Vagina (tissue), 2 donors: Measurements from ENCODE around the gene REXO4. TPM values are rescaled to one million over a fixed set of nuclear protein-coding genes. Genes with fewer than 3 reads are reported as not detected.

Experiments used
- DNase-seq, 2 donors: peaks; one replicate each; pipeline ENCODE4 v3.0.0-alpha.2; 2017; ENCODE audit errors: extremely low spot score in 2 of 2
- H3K27ac ChIP-seq: fragments of 200-600 bp; sonication (generic); one replicate; pipeline ENCODE4 v1.5.1; 2019
- H3K27me3 ChIP-seq: fragments of 200-600 bp; sonication (generic); one replicate; pipeline ENCODE4 v1.5.1; 2019
- H3K36me3 ChIP-seq, 2 donors: fragments of 200-600 bp; sonication (generic); one replicate each; pipeline ENCODE4 v1.5.1; 2017 to 2019
- H3K4me1 ChIP-seq: fragments of 200-600 bp; sonication (generic); one replicate; pipeline ENCODE4 v1.5.1; 2019
- H3K4me3 ChIP-seq, 2 donors: fragments of 200-600 bp; sonication (generic); 1 replicate in 1 of 2; 2 replicates in 1 of 2; pipeline ENCODE4 v1.5.1; 2016 to 2019
- H3K9me3 ChIP-seq: fragments of 200-600 bp; sonication (generic); one replicate; pipeline ENCODE4 v1.5.1; 2019
- CTCF ChIP-seq, 3 experiments: fragments of 450-650 bp in 2 of 3; fragments of 200-600 bp in 1 of 3; sonication (generic) in 1 of 3; IDR thresholded peaks; one replicate each; pipeline ENCODE4 v1.5.1; 2017 to 2019; ENCODE audit warnings: antibody characterized with exemption in 3 of 3, mild to moderate bottlenecking in 2 of 3, moderate library complexity in 2 of 3
- POLR2A ChIP-seq, 2 donors: fragments of 450-650 bp; IDR thresholded peaks; one replicate each; pipeline ENCODE4 v1.6.1; 2017; ENCODE audit warnings: antibody characterized with exemption in 2 of 2, mild to moderate bottlenecking in 2 of 2, moderate library complexity in 2 of 2
- POLR2AphosphoS5 ChIP-seq, 2 donors: sonication (generic); formaldehyde crosslinking; IDR thresholded peaks; one replicate each; pipeline ENCODE4 v1.9.0; 2017; ENCODE audit warnings: antibody characterized with exemption in 2 of 2, mild to moderate bottlenecking in 2 of 2, low read depth in 1 of 2; ENCODE audit not compliant: insufficient read depth in 1 of 2
- intact Hi-C: fragments of 100-400 bp; cut with DNase I; formaldehyde crosslinking; loops from one replicate; pipeline ENCODE4 v1.15.1; 2023
- total RNA-seq: library from RNA; depleted of rRNA; stranded (reverse); fragments of >200 nt; gene quantifications from one replicate; pipeline ENCODE4 v1.2.3, GENCODE V29; 2016

Gene REXO4
- total RNA-seq, 1 donor from 2014 or later, result 17.2 TPM

- no peak for TF ChIP-seq POLR2A (IDR thresholded peaks at IDR 0.05)
- TF ChIP-seq CTCF (IDR thresholded peaks at IDR 0.05), result no peak
- TF ChIP-seq POLR2AphosphoS5 (IDR thresholded peaks at IDR 0.05; ENCODE audit: insufficient read depth in 1 of 2, low read depth in 1 of 2), result no peak
- no peaks in the 10 kb centered on the region for H3K4me1 ChIP-seq
- H3K27ac ChIP-seq, result no peak overlapping the region
Measured at GRCh38 chr9:133443982-133444381, 26.2 kb upstream of the REXO4 start.

GRCh38 chr9:133443248-133443647 is 25.4 kb upstream of the REXO4 start:
- H3K4me1 ChIP-seq, result no peaks in the 10 kb centered on the region
- no peak overlapping the region for H3K4me3 ChIP-seq
- DNase-seq, result no peak
- no peak for TF ChIP-seq POLR2A (IDR thresholded peaks at IDR 0.05)
- no peak for TF ChIP-seq POLR2AphosphoS5 (IDR thresholded peaks at IDR 0.05; ENCODE audit: insufficient read depth in 1 of 2, low read depth in 1 of 2)
- no peak for TF ChIP-seq CTCF (IDR thresholded peaks at IDR 0.05)
- H3K27ac ChIP-seq, result no peak overlapping the region
- no peaks in the 10 kb centered on the region for H3K36me3 ChIP-seq
- H3K27me3 ChIP-seq, result no peaks in the 10 kb centered on the region
- intact Hi-C loops, result no loop called here
- no peaks in the 10 kb centered on the region for H3K9me3 ChIP-seq

More at GRCh38 chr9:133443982-133444381, 26.2 kb upstream of the REXO4 start:
- Histone ChIP-seq H3K27me3 (no peaks in the 10 kb centered on the region), H3K4me3 (no peak overlapping the region), H3K36me3 (no peaks in the 10 kb centered on the region), H3K9me3 (no peaks in the 10 kb centered on the region)
- intact Hi-C loops, result no loop called here
- DNase-seq, result no peak

GRCh38 chr9:133441571-133441970 is 23.8 kb upstream of the REXO4 start:
- Histone ChIP-seq H3K36me3 (no peaks in the 10 kb centered on the region), H3K27me3 (no peaks in the 10 kb centered on the region), H3K4me3 (no peak overlapping the region), H3K27ac (no peak overlapping the region), H3K9me3 (no peaks in the 10 kb centered on the region), H3K4me1 (no peaks in the 10 kb centered on the region)
- no peak for DNase-seq
- TF ChIP-seq CTCF (IDR thresholded peaks at IDR 0.05), result no peak
- no peak for TF ChIP-seq POLR2A (IDR thresholded peaks at IDR 0.05)
- TF ChIP-seq POLR2AphosphoS5 (IDR thresholded peaks at IDR 0.05; ENCODE audit: insufficient read depth in 1 of 2, low read depth in 1 of 2), result no peak
- intact Hi-C loops, result no loop called here

GRCh38 chr9:133440874-133441273 is 23.1 kb upstream of the REXO4 start:
- Histone ChIP-seq H3K4me1 (no peaks in the 10 kb centered on the region), H3K4me3 (no peak overlapping the region), H3K27ac (no peak overlapping the region), H3K36me3 (no peaks in the 10 kb centered on the region), H3K27me3 (no peaks in the 10 kb centered on the region), H3K9me3 (no peaks in the 10 kb centered on the region)
- TF ChIP-seq POLR2A (IDR thresholded peaks at IDR 0.05) (no peak), CTCF (IDR thresholded peaks at IDR 0.05) (no peak), POLR2AphosphoS5 (IDR thresholded peaks at IDR 0.05; ENCODE audit: insufficient read depth in 1 of 2, low read depth in 1 of 2) (no peak)
- DNase-seq, result no peak
- intact Hi-C loops, result no loop called here

- intact Hi-C loops, result no loop called here
- Histone ChIP-seq H3K4me3 (no peak overlapping the region), H3K36me3 (no peaks in the 10 kb centered on the region), H3K4me1 (no peaks in the 10 kb centered on the region), H3K27me3 (no peaks in the 10 kb centered on the region), H3K27ac (no peak overlapping the region), H3K9me3 (no peaks in the 10 kb centered on the region)
- no peak for DNase-seq
- TF ChIP-seq POLR2A (IDR thresholded peaks at IDR 0.05), result no peak
- no peak for TF ChIP-seq CTCF (IDR thresholded peaks at IDR 0.05)
- no peak for TF ChIP-seq POLR2AphosphoS5 (IDR thresholded peaks at IDR 0.05; ENCODE audit: insufficient read depth in 1 of 2, low read depth in 1 of 2)
Measured at GRCh38 chr9:133439337-133439736, 21.5 kb upstream of the REXO4 start.
